ENCODE measurements around the gene RPTOR. TPM values are rescaled to one million over a fixed set of nuclear protein-coding genes. Genes with fewer than 3 reads are reported as not detected.

Gene RPTOR
- total RNA-seq, 2 experiments from 2014 or later, result 48.1 to 87.8 TPM

- no peak overlapping the region for H3K4me3 ChIP-seq (ENCODE audit: low read depth, low read length, poor library complexity, severe bottlenecking)
- no peak for DNase-seq (ENCODE audit: low spot score)
- no peaks in the 10 kb centered on the region for H3K79me2 ChIP-seq (ENCODE audit: insufficient read depth, low read depth, low read length)
- H4K20me1 ChIP-seq (ENCODE audit: insufficient read depth, low read length), result no peaks in the 10 kb centered on the region
- no peak overlapping the region for H2AFZ ChIP-seq (ENCODE audit: low read length)
- ChIA-PET CTCF (ENCODE audit: unreplicated experiment) (interaction anchor here (0.6 to 0.8 kb wide), 3 partner anchors 12 to 46 kb away, joined by 3 to 4 read pairs (median 4); no protein-coding TSS in a partner anchor), POLR2A (interaction anchor here (0.6 to 1.5 kb wide), 4 partner anchors 20 to 581 kb away, joined by 3 to 6 read pairs (median 4); no protein-coding TSS in a partner anchor)
- no peak for TF ChIP-seq CTCF (conservative IDR thresholded peaks at IDR 0.05; ENCODE audit: low read length)
- TF ChIP-seq EZH2phosphoT487 (IDR thresholded peaks at IDR 0.05; ENCODE audit: borderline replicate concordance, low read depth, low read length), result no peak
- intact Hi-C loops (cut with micrococcal nuclease; ENCODE audit: unreplicated experiment), result no loop called here
- no peaks in the 10 kb centered on the region for H3K9me2 ChIP-seq (ENCODE audit: insufficient read depth, low read length)
- H3K36me3 ChIP-seq (ENCODE audit: insufficient read depth, low read length), result peaks cover 24% of the 10 kb centered on the region; the same call in 1 of the 2 replicates
- H3K9me3 ChIP-seq (ENCODE audit: low read length), result no peaks in the 10 kb centered on the region
- no peak overlapping the region for H3K27ac ChIP-seq (ENCODE audit: low read depth, low read length, poor library complexity, severe bottlenecking)
- no peak overlapping the region for H3K4me2 ChIP-seq (ENCODE audit: low read length)
- H3K4me1 ChIP-seq (ENCODE audit: insufficient read depth, low read length, poor library complexity, severe bottlenecking), result no peaks in the 10 kb centered on the region
- no TSS peak for BruUV-seq (replicated peaks)
These were observed 386.0 kb downstream of the RPTOR start for GRCh38 chr17:80930335-80931279.

GRCh38 chr17:80931421-80932265 lies 387.0 kb downstream of the RPTOR start:
- ChIA-PET POLR2A (no interaction called here), CTCF (ENCODE audit: unreplicated experiment) (no interaction called here)
- Histone ChIP-seq H3K4me1 (ENCODE audit: insufficient read depth, low read length, poor library complexity, severe bottlenecking) (no peaks in the 10 kb centered on the region), H3K9me2 (ENCODE audit: insufficient read depth, low read length) (no peaks in the 10 kb centered on the region), H3K36me3 (ENCODE audit: insufficient read depth, low read length) (peaks cover 15% of the 10 kb centered on the region; the same call in 1 of the 2 replicates), H3K79me2 (ENCODE audit: insufficient read depth, low read depth, low read length) (no peaks in the 10 kb centered on the region), H2AFZ (ENCODE audit: low read length) (no peak overlapping the region), H3K4me2 (ENCODE audit: low read length) (no peak overlapping the region), H4K20me1 (ENCODE audit: insufficient read depth, low read length) (no peaks in the 10 kb centered on the region), H3K9me3 (ENCODE audit: low read length) (no peaks in the 10 kb centered on the region), H3K27ac (ENCODE audit: low read depth, low read length, poor library complexity, severe bottlenecking) (no peak overlapping the region), H3K4me3 (ENCODE audit: low read depth, low read length, poor library complexity, severe bottlenecking) (no peak overlapping the region)
- no peak for TF ChIP-seq EZH2phosphoT487 (IDR thresholded peaks at IDR 0.05; ENCODE audit: borderline replicate concordance, low read depth, low read length)
- DNase-seq (ENCODE audit: low spot score), result no peak
- no TSS peak for BruUV-seq (replicated peaks)
- intact Hi-C loops (cut with micrococcal nuclease; ENCODE audit: unreplicated experiment), result no loop called here

GRCh38 chr17:80935526-80935925 lies 390.9 kb downstream of the RPTOR start:
- no peak for DNase-seq (ENCODE audit: low spot score)
- H3K79me2 ChIP-seq (ENCODE audit: insufficient read depth, low read depth, low read length), result no peaks in the 10 kb centered on the region
- intact Hi-C loops (cut with micrococcal nuclease; ENCODE audit: unreplicated experiment), result no loop called here
- POLR2A ChIA-PET, result no interaction called here
- no peaks in the 10 kb centered on the region for H3K9me2 ChIP-seq (ENCODE audit: insufficient read depth, low read length)
- BruUV-seq (replicated peaks), result no TSS peak
- no peaks in the 10 kb centered on the region for H4K20me1 ChIP-seq (ENCODE audit: insufficient read depth, low read length)
- no peak overlapping the region for H3K4me2 ChIP-seq (ENCODE audit: low read length)
- TF ChIP-seq CTCF (conservative IDR thresholded peaks at IDR 0.05; ENCODE audit: low read length) (no peak), EZH2phosphoT487 (IDR thresholded peaks at IDR 0.05; ENCODE audit: borderline replicate concordance, low read depth, low read length) (no peak)
- no peak overlapping the region for H3K4me3 ChIP-seq (ENCODE audit: low read depth, low read length, poor library complexity, severe bottlenecking)
- no peak overlapping the region for H3K27ac ChIP-seq (ENCODE audit: low read depth, low read length, poor library complexity, severe bottlenecking)
- CTCF ChIA-PET (ENCODE audit: unreplicated experiment), result no interaction called here
- peaks cover 5% of the 10 kb centered on the region for H3K4me1 ChIP-seq (ENCODE audit: insufficient read depth, low read length, poor library complexity, severe bottlenecking)
- no peaks in the 10 kb centered on the region for H3K9me3 ChIP-seq (ENCODE audit: low read length)
- H3K36me3 ChIP-seq (ENCODE audit: insufficient read depth, low read length), result no peaks in the 10 kb centered on the region
- H2AFZ ChIP-seq (ENCODE audit: low read length), result no peak overlapping the region

All from OCI-LY7 (cell line).